IPS-15b (cell line): ENCODE data around the gene CD81.
A peak's percentile ranks its signal among the peaks of the same experiment; 100 is the strongest.

Experiments used
- H3K27me3 ChIP-seq: one replicate; pipeline ENCODE4 v1.6.1; 2013; ENCODE audit warnings: low read length; ENCODE audit not compliant: control insufficient read depth, insufficient read depth
- H3K36me3 ChIP-seq: one replicate; pipeline ENCODE4 v1.6.1; 2013; ENCODE audit warnings: low read length; ENCODE audit not compliant: control insufficient read depth, insufficient read depth
- H3K4me1 ChIP-seq: one replicate; pipeline ENCODE4 v1.6.1; 2013; ENCODE audit warnings: mild to moderate bottlenecking, low read length; ENCODE audit not compliant: control insufficient read depth, insufficient read depth
- H3K4me3 ChIP-seq: one replicate; pipeline ENCODE4 v1.5.1; 2013; ENCODE audit warnings: low read depth, low read length
- H3K9ac ChIP-seq: one replicate; pipeline ENCODE4 v1.6.1; 2013; ENCODE audit warnings: low read depth, mild to moderate bottlenecking, low read length
- H3K9me3 ChIP-seq: one replicate; pipeline ENCODE4 v1.6.1; 2013; ENCODE audit warnings: mild to moderate bottlenecking, low read length; ENCODE audit not compliant: control insufficient read depth, insufficient read depth

Gene CD81

GRCh38 chr11:2395856-2396255 is 18.7 kb downstream of the CD81 start:
- H3K9me3 ChIP-seq: no peaks in the 10 kb centered on the region
- H3K27me3 ChIP-seq: no peaks in the 10 kb centered on the region
- peaks cover 49% of the 10 kb centered on the region for H3K36me3 ChIP-seq
- no peaks in the 10 kb centered on the region for H3K4me1 ChIP-seq
- no peak overlapping the region for H3K4me3 ChIP-seq
- H3K9ac ChIP-seq: no peak overlapping the region

- H3K27me3 ChIP-seq: no peaks in the 10 kb centered on the region
- no peaks in the 10 kb centered on the region for H3K9me3 ChIP-seq
- no peak overlapping the region for H3K4me3 ChIP-seq
- H3K36me3 ChIP-seq: peaks cover 47% of the 10 kb centered on the region
- no peak overlapping the region for H3K9ac ChIP-seq
- no peaks in the 10 kb centered on the region for H3K4me1 ChIP-seq
Observed at GRCh38 chr11:2396471-2396870, 19.4 kb downstream of the CD81 start.

- Histone ChIP-seq H3K9ac (no peak overlapping the region), H3K27me3 (no peaks in the 10 kb centered on the region), H3K4me3 (no peak overlapping the region), H3K4me1 (no peaks in the 10 kb centered on the region), H3K9me3 (no peaks in the 10 kb centered on the region), H3K36me3 (peaks cover 44% of the 10 kb centered on the region)
Observed at GRCh38 chr11:2397005-2397404, 19.9 kb downstream of the CD81 start.

GRCh38 chr11:2398664-2399355 is 21.7 kb downstream of the CD81 start:
- H3K36me3 ChIP-seq: peaks cover 46% of the 10 kb centered on the region
- no peaks in the 10 kb centered on the region for H3K27me3 ChIP-seq
- peak overlapping the region; percentile 87 for H3K9ac ChIP-seq
- H3K4me3 ChIP-seq: no peak overlapping the region
- no peaks in the 10 kb centered on the region for H3K9me3 ChIP-seq
- no peaks in the 10 kb centered on the region for H3K4me1 ChIP-seq

GRCh38 chr11:2399488-2400068 is 22.5 kb downstream of the CD81 start:
- Histone ChIP-seq H3K27me3 (no peaks in the 10 kb centered on the region), H3K4me3 (peak overlapping the region; percentile 74), H3K9me3 (no peaks in the 10 kb centered on the region), H3K9ac (peak overlapping the region; percentile 87), H3K36me3 (peaks cover 40% of the 10 kb centered on the region), H3K4me1 (no peaks in the 10 kb centered on the region)

GRCh38 chr11:2400069-2400761 is 23.1 kb downstream of the CD81 start, which contains the start of gene TSSC4:
Gene TSSC4, plus strand, starts transcription at chr11:2400750. Its CDS starts 1,884 bp downstream, at chr11:2402634.
- Histone ChIP-seq H3K4me1 (no peaks in the 10 kb centered on the region), H3K4me3 (peak within 1 kb of the TSS; percentile 98), H3K36me3 (peaks cover 39% of the 10 kb centered on the region), H3K9me3 (no peaks in the 10 kb centered on the region), H3K27me3 (no peaks in the 10 kb centered on the region), H3K9ac (peak within 1 kb of the TSS; percentile 97)

GRCh38 chr11:2400762-2401435 is 23.8 kb downstream of the CD81 start:
- Histone ChIP-seq H3K36me3 (peaks cover 33% of the 10 kb centered on the region), H3K9me3 (no peaks in the 10 kb centered on the region), H3K4me3 (peak overlapping the region; percentile 98), H3K27me3 (no peaks in the 10 kb centered on the region), H3K4me1 (no peaks in the 10 kb centered on the region), H3K9ac (peak overlapping the region; percentile 97)

- Histone ChIP-seq H3K9me3 (no peaks in the 10 kb centered on the region), H3K27me3 (no peaks in the 10 kb centered on the region), H3K4me3 (peak overlapping the region; percentile 98), H3K36me3 (peaks cover 30% of the 10 kb centered on the region), H3K4me1 (no peaks in the 10 kb centered on the region), H3K9ac (peak overlapping the region; percentile 97)
Observed at GRCh38 chr11:2401436-2401984, 24.4 kb downstream of the CD81 start.

- peaks cover 24% of the 10 kb centered on the region for H3K36me3 ChIP-seq
- no peaks in the 10 kb centered on the region for H3K27me3 ChIP-seq
- no peaks in the 10 kb centered on the region for H3K4me1 ChIP-seq
- no peaks in the 10 kb centered on the region for H3K9me3 ChIP-seq
- H3K9ac ChIP-seq: no peak overlapping the region
- peak overlapping the region; percentile 98 for H3K4me3 ChIP-seq
Observed at GRCh38 chr11:2402106-2402505, 25.0 kb downstream of the CD81 start.

- Histone ChIP-seq H3K9me3 (no peaks in the 10 kb centered on the region), H3K36me3 (peaks cover 23% of the 10 kb centered on the region), H3K4me3 (no peak overlapping the region), H3K27me3 (no peaks in the 10 kb centered on the region), H3K9ac (no peak overlapping the region), H3K4me1 (no peaks in the 10 kb centered on the region)
Observed at GRCh38 chr11:2402890-2403645, 26.0 kb downstream of the CD81 start.

GRCh38 chr11:2404735-2405196 is 27.7 kb downstream of the CD81 start:
- peaks cover 19% of the 10 kb centered on the region for H3K36me3 ChIP-seq
- no peaks in the 10 kb centered on the region for H3K4me1 ChIP-seq
- H3K4me3 ChIP-seq: no peak overlapping the region
- H3K27me3 ChIP-seq: no peaks in the 10 kb centered on the region
- H3K9ac ChIP-seq: no peak overlapping the region
- H3K9me3 ChIP-seq: no peaks in the 10 kb centered on the region
